ENCODE data around the gene FITM1. TPM values are rescaled to one million over a fixed set of nuclear protein-coding genes. Genes with fewer than 3 reads are reported as not detected.
A peak's percentile ranks its signal among the peaks of the same experiment; 100 is the strongest.
"Not testable (repeated sequence)": the region's sequence is repeated elsewhere in the genome, so short reads cannot be mapped to it uniquely, and the experiment has no call there.

FITM1 gene
- total RNA-seq, 1 donor from 2014 or later, result 1.0 TPM

DNA sequence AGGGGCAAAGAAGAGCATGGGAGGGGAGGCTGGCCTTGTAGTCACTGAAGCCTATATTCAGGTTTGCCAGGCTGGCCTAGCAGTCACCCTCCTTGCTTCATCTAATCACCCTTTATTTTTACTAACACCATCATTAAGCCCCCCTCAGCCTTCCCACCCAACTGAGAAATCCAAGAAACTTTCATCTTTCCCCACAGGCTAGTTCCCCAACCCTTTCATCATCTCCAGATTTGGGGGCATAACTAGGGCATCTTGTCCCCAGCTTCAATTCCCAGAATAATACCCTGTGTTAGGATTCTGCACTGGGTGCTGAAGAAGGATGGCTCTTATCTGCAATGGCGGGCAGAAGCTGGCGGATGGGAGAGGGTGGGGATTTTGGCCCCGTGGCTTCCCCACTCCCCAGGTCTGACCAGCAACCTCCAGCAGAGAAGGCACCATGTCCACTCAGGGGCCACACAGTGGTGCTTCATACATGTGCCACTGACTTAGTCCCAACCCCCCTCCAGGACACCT, 29.4 kb upstream of the FITM1 start:
- Mint-ChIP-seq H3K36me3 (ENCODE audit: low read depth) (peaks cover 64% of the 10 kb centered on the region), H3K4me3 (ENCODE audit: low read depth) (no peak overlapping the region), H3K9me3 (peaks cover 3% of the 10 kb centered on the region), H3K4me1 (ENCODE audit: low read depth) (peaks cover 12% of the 10 kb centered on the region), H3K27me3 (ENCODE audit: low read depth) (no peaks in the 10 kb centered on the region), H3K27ac (no peak overlapping the region)
- no peak for DNase-seq (ENCODE audit: low spot score)
- intact Hi-C loops (cut with micrococcal nuclease), result no loop called here

DNA sequence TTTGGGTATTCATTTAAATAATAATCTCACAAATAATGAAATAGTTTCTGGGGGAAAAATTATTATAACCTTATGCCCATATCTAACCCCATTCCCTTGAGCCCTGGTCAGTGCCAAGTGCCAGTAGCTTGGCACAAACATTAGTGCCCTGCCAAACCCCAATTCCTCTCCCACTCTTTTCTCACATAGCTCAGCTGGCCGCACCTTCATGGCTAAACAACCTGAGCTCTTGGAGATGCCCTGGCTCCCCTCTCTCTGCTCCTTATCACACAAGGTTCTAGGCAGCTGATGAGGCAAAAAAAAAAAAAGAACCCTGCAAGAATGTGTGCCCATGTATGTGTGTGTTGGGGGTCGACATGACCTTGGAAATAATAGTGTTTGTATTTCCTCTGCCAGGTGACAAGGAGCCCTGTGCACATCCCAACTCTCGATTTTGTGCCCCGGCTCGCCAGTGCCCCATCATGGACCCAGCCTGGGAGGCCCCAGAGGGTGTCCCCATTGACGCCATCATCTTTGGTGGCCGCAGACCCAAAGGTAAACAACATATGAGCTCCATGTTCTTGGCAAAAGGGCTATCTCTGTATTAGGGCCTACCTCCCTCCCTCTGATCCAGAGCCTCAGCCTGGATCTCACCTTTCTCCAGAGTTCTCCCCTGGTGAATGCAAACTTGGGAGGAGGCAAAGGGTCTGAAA, 28.0 kb upstream of the FITM1 start:
- Mint-ChIP-seq H3K4me3 (ENCODE audit: low read depth) (no peak overlapping the region), H3K27me3 (ENCODE audit: low read depth) (no peaks in the 10 kb centered on the region), H3K36me3 (ENCODE audit: low read depth) (peaks cover 55% of the 10 kb centered on the region), H3K4me1 (ENCODE audit: low read depth) (peaks cover 9% of the 10 kb centered on the region), H3K9me3 (peaks cover 3% of the 10 kb centered on the region), H3K27ac (no peak overlapping the region)
- intact Hi-C loops (cut with micrococcal nuclease), result no loop called here
- DNase-seq (ENCODE audit: low spot score), result no peak

DNA sequence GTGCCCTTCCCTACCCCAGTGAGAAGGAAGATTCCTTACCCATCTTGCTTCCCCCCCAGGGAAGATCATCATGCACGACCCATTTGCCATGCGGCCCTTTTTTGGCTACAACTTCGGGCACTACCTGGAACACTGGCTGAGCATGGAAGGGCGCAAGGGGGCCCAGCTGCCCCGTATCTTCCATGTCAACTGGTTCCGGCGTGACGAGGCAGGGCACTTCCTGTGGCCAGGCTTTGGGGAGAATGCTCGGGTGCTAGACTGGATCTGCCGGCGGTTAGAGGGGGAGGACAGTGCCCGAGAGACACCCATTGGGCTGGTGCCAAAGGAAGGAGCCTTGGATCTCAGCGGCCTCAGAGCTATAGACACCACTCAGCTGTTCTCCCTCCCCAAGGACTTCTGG, 27.0 kb upstream of the FITM1 start:
- Mint-ChIP-seq H3K27me3 (ENCODE audit: low read depth) (no peaks in the 10 kb centered on the region), H3K4me1 (ENCODE audit: low read depth) (peaks cover 10% of the 10 kb centered on the region), H3K36me3 (ENCODE audit: low read depth) (peaks cover 55% of the 10 kb centered on the region), H3K27ac (no peak overlapping the region), H3K4me3 (ENCODE audit: low read depth) (no peak overlapping the region), H3K9me3 (peaks cover 3% of the 10 kb centered on the region)
- DNase-seq (ENCODE audit: low spot score), result no peak
- intact Hi-C loops (cut with micrococcal nuclease), result no loop called here

DNA sequence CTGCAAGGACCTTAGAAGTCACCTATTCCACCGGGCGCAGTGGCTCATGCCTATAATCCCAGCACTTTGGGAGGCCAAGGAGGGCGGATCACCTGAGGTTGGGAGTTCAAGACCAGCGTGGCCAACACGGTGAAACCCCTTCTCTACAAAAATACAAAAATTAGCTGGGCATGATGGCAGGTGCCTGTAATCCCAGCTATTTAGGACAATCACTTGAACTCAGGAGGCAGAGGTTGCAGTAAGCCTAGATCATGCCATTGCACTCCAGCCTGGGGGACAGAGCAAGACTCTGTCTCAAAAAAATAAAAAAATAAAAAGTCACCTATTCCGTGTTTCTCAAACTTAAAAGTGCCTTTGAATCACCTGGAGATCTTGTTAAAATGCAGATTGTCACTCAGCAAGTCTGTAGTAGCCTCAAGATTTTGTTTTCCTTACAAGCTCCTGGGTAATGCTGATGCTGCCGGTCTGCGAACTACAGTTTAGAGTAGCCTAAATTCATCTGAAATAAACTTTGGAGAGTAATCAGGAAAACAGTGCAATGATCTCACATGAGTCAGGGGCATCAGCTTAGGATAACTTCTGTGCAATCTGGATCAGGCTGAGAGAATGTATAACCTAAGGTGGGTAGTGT, 24.7 kb upstream of the FITM1 start:
- H3K4me3 Mint-ChIP-seq (ENCODE audit: low read depth); H3K27me3 Mint-ChIP-seq (ENCODE audit: low read depth); H3K9me3 Mint-ChIP-seq; DNase-seq (ENCODE audit: low spot score); intact Hi-C loops (cut with micrococcal nuclease): not testable (repeated sequence)
- peak overlapping the region; percentile 29 for H3K27ac Mint-ChIP-seq
- peaks cover 40% of the 10 kb centered on the region for H3K36me3 Mint-ChIP-seq (ENCODE audit: low read depth)
- H3K4me1 Mint-ChIP-seq (ENCODE audit: low read depth), result peaks cover 16% of the 10 kb centered on the region

DNA sequence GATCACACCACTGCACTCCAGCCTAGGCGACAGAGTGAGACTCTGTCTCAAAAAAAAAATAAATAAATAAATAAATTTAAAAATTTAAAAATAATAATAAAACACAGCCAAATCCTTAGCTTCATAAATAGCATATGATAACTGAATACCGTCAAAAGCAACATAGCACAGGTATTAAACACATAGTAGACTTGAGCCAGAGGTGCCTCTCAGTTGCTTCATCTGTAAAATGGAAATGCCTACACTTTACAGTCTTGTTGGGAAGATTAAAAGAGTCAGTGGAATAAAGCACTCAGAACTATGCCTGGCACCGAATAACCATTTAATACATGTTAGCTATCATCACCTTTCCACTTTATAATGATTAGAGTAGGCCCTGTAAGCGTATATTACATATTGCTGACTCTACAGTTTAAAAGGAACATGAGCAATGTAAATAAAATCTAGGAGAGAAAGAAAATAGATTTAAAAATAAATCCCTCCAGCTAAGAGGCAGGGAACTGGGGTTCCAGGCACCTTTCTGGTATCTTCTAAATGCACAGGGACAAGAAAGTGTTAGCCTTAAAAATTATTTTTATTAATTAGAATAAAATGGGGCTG, 23.7 kb upstream of the FITM1 start:
- H3K36me3 Mint-ChIP-seq (ENCODE audit: low read depth), result peaks cover 31% of the 10 kb centered on the region
- H3K9me3 Mint-ChIP-seq, result peaks cover 3% of the 10 kb centered on the region
- H3K4me3 Mint-ChIP-seq (ENCODE audit: low read depth), result no peak overlapping the region
- H3K4me1 Mint-ChIP-seq (ENCODE audit: low read depth), result peaks cover 17% of the 10 kb centered on the region
- DNase-seq (ENCODE audit: low spot score), result no peak
- intact Hi-C loops (cut with micrococcal nuclease), result no loop called here
- no peak overlapping the region for H3K27ac Mint-ChIP-seq
- no peaks in the 10 kb centered on the region for H3K27me3 Mint-ChIP-seq (ENCODE audit: low read depth)

DNA sequence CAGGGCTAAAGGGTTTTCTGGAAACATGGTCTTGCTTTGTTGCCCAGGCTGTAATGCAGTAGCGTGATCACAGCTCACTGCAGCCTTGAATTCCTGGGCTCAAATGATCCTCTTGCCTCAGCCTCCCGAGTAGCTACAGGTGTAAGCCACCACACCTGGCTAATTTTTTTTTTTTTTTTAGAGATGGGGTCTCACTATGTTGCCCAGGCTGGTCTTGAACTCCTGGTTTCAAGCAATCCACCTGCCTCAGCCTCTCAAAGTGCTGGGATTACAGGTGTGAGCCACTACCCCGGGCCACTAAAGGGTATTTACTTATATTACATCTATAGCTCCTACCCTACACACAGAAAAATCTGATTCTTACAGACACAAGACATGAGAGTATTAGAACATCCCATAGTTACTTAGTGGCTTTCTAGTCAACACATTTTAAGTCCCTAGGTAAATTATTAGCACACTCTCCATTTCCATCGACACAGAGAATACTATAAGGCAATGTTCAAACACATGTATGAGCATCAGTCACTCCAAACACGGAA, 22.1 kb upstream of the FITM1 start:
- H3K27ac Mint-ChIP-seq, result peak overlapping the region; percentile 93
- intact Hi-C loops (cut with micrococcal nuclease), result loop anchor here (1.0 kb wide), 2 partner anchors 13 to 94 kb away; no protein-coding TSS in a partner anchor
- H3K9me3 Mint-ChIP-seq, result peaks cover 3% of the 10 kb centered on the region
- peaks cover 18% of the 10 kb centered on the region for H3K4me1 Mint-ChIP-seq (ENCODE audit: low read depth)
- peaks cover 18% of the 10 kb centered on the region for H3K36me3 Mint-ChIP-seq (ENCODE audit: low read depth)
- DNase-seq (ENCODE audit: low spot score), result no peak
- no peak overlapping the region for H3K4me3 Mint-ChIP-seq (ENCODE audit: low read depth)
- no peaks in the 10 kb centered on the region for H3K27me3 Mint-ChIP-seq (ENCODE audit: low read depth)

DNA sequence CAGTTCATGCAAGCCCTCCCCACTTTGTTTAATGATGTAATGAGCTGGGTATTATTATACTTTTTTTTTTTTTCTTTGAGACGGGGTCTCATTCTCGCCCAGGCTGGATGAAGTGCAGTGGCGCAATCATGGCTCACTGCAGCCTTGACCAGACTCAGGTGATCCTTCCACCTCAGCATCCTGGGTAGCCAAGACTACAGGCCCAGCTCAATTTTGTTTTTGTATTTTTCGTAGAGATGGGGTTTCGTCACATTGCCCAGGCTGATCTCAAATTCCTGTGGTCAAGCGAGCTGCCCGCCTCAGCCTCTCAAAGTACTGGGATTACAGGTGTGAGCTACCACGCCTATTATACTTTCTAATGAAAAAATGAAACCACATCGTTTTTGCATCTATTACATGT, 20.4 kb upstream of the FITM1 start:
- Mint-ChIP-seq H3K4me3 (ENCODE audit: low read depth) (no peak overlapping the region), H3K36me3 (ENCODE audit: low read depth) (peaks cover 3% of the 10 kb centered on the region), H3K27ac (no peak overlapping the region), H3K4me1 (ENCODE audit: low read depth) (peaks cover 18% of the 10 kb centered on the region), H3K9me3 (no peaks in the 10 kb centered on the region), H3K27me3 (ENCODE audit: low read depth) (no peaks in the 10 kb centered on the region)
- intact Hi-C loops (cut with micrococcal nuclease), result loop anchor here (10.0 kb wide), 1 partner anchor 785 kb away; the partner anchor contains the start of gene PABPN1
- no peak for DNase-seq (ENCODE audit: low spot score)

DNA sequence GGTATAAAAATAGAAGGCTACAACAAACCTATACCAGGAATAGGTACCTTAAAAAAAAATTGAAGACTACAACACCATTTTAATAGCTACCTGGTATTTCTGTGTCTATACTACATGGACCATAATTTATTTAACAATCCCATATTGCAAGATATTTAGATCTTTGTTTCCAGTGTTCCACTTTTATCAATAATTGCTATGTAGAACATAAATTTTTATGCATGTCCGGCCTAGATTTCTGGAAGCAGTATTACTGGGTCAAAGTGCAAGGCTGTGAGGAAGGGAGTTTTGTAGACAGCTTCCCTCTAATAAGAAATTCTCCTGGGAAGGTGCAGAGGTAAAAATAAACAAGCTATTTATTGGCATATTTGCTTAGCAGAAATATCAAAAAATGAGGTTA, 19.9 kb upstream of the FITM1 start:
- Mint-ChIP-seq H3K36me3 (ENCODE audit: low read depth) (peaks cover 4% of the 10 kb centered on the region), H3K9me3 (no peaks in the 10 kb centered on the region), H3K4me1 (ENCODE audit: low read depth) (peaks cover 21% of the 10 kb centered on the region), H3K27ac (no peak overlapping the region), H3K4me3 (ENCODE audit: low read depth) (no peak overlapping the region), H3K27me3 (ENCODE audit: low read depth) (no peaks in the 10 kb centered on the region)
- intact Hi-C loops (cut with micrococcal nuclease), result loop anchor here (10.0 kb wide), 1 partner anchor 786 kb away; the partner anchor contains the start of gene PABPN1
- DNase-seq (ENCODE audit: low spot score), result no peak

DNA sequence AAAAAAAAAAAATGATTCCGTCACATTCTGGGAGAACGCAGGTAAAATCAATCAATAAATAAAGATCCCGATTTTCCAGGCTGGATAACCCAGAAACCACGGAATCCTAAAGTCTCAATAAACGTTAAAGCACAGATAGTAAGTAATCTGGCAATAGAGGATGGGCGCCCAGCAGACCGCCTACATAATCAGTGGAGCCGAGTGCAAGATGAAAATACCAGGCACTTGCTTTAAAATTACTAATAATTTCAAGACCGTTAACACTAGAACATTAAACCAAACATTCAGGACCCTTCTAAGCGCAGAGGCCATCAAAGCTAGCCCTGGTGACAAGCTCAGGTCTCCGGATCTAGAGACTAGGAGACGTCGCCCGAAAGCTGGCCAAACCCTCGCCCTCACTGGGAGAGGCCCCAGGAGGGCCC, 17.1 kb upstream of the FITM1 start:
- peaks cover 29% of the 10 kb centered on the region for H3K4me1 Mint-ChIP-seq (ENCODE audit: low read depth)
- no peak for DNase-seq (ENCODE audit: low spot score)
- H3K9me3 Mint-ChIP-seq, result no peaks in the 10 kb centered on the region
- H3K36me3 Mint-ChIP-seq (ENCODE audit: low read depth), result peaks cover 29% of the 10 kb centered on the region
- H3K27me3 Mint-ChIP-seq (ENCODE audit: low read depth), result no peaks in the 10 kb centered on the region
- peak overlapping the region; percentile 99 for H3K27ac Mint-ChIP-seq
- intact Hi-C loops (cut with micrococcal nuclease), result loop anchor here (10.0 kb wide), 1 partner anchor 789 kb away; the partner anchor contains the start of gene PABPN1
- H3K4me3 Mint-ChIP-seq (ENCODE audit: low read depth), result peak overlapping the region; percentile 98

DNA sequence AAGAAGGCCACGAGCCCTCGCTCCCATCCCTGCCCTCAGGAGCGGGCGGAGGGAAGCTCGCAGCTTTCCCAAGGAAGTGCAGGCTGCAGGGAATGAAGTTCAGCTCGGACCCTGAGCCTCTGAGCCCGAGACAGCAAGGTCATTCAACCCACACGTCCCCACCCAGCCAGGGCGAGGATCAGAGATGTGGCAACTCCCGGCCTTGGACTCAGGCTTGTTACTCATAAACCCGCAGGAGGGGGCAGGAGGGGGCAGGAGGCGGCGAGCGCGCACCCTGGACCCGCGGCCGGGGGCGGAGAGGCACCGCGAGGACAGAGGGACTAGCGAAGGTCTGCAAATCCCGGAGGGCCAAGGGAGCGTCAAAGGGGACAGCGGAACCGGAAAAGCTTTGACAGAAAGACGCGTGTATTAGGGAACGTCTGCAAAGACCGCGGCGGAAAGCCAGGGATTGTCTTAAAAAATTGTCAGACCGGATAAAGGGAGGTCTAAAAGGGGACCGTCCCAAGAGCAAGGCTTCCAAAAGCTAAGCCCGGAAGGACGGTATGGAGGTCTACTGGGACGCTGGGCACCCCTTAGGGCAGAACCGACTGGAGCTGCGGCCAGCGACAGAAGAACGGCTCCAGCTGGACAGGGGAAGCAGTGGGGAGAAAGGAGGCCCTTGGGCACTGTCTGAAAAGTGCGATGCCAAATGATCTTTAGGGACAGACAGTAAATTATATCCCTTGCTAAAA, 16.5 kb upstream of the FITM1 start:
- H3K36me3 Mint-ChIP-seq (ENCODE audit: low read depth), result peaks cover 34% of the 10 kb centered on the region
- H3K9me3 Mint-ChIP-seq, result no peaks in the 10 kb centered on the region
- peak; percentile 78 for DNase-seq (ENCODE audit: low spot score)
- intact Hi-C loops (cut with micrococcal nuclease), result loop anchor here (1.0 to 10.0 kb wide), 9 partner anchors 19 to 789 kb away; partner anchors contain the start of genes CARMIL3, EMC9, GMPR2 and IPO4
- no peaks in the 10 kb centered on the region for H3K27me3 Mint-ChIP-seq (ENCODE audit: low read depth)
- peak overlapping the region; percentile 98 for H3K4me3 Mint-ChIP-seq (ENCODE audit: low read depth)
- peaks cover 28% of the 10 kb centered on the region for H3K4me1 Mint-ChIP-seq (ENCODE audit: low read depth)
- peak overlapping the region; percentile 99 for H3K27ac Mint-ChIP-seq

DNA sequence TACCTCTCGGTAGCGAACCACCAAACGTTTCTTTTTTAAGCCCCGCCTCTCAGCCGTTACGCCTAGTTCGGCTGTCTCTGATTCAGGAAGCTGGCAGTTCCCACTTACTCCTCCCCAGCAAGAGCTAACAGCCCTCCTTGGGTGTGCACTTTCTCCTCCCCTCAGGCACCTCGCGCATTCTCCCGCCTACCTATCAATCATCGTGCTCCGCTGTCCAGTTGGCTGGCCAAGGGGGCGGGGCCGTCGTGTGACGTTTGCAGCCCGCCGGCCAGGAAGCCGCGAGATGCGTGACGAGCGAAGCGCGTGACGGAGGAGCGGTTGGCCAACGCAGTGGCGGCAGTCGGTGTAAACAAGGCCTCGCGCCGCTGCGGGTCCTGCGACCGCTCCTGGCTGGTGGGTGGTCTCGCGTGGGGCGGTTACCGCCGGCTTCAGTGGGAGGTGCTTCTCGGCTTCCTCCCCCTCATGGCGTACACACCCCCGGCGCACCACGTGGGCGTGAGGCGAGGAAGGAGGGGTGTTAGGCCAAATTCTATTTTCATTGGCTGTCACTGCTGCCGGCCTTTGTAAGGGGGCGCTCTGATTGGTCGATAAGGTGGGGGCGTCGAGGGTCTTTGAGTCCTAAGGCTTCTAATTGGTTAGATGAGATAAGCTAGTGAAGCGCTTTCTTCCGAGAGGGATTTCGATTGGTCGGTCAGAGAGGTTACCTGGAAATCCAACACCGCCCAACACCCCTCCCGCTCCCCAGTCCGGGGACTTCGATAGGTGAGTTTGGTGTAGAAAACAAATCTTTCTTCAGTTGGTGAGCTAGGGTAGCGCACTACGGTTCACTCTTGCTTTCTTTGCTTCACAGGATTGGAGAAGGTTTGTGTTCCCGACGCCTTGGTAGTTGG, 15.7 kb upstream of the FITM1 start, which contains the start of the genes DCAF11 and NRL:
Gene DCAF11, plus strand, starts transcription at position 246 of the 890 bp plus-strand sequence. CDS start 818 bp downstream, outside the sequence.
Gene NRL, minus strand, starts transcription at position 418 of the 890 bp plus-strand sequence. CDS start 32,101 bp downstream, outside the sequence.
- peak within 1 kb of the TSS; percentile 98 for H3K4me3 Mint-ChIP-seq (ENCODE audit: low read depth)
- peaks cover 30% of the 10 kb centered on the region for H3K4me1 Mint-ChIP-seq (ENCODE audit: low read depth)
- H3K36me3 Mint-ChIP-seq (ENCODE audit: low read depth), result peaks cover 42% of the 10 kb centered on the region

More for the DNA sequence above, 15.7 kb upstream of the FITM1 start, which contains the start of the genes DCAF11 and NRL:
- H3K9me3 Mint-ChIP-seq, result no peaks in the 10 kb centered on the region
- peak within 1 kb of the TSS; percentile 99 for H3K27ac Mint-ChIP-seq
- no peaks in the 10 kb centered on the region for H3K27me3 Mint-ChIP-seq (ENCODE audit: low read depth)
- intact Hi-C loops (cut with micrococcal nuclease), result loop anchor here (1.0 to 10.0 kb wide), 11 partner anchors 19 to 790 kb away; partner anchors contain the start of genes CARMIL3, CHMP4A, EMC9 and GMPR2
- peak; percentile 99 for DNase-seq (ENCODE audit: low spot score)
